PC-3 (cell line): ENCODE results near the gene VASH2.

Experiments
- EZH2phosphoT487 ChIP-seq: fragments of 300-600 bp; sonication (generic); IDR thresholded peaks from 2 replicates; pipeline ENCODE4 v1.6.1; 2018; ENCODE audit warnings: mild to moderate bottlenecking, antibody characterized with exemption, low read length, borderline replicate concordance
- TF ChIP-seq, protein P1 (sequence below): fragments of 300-600 bp; sonication (generic); conservative IDR thresholded peaks from 2 replicates; pipeline ENCODE4 v1.5.1; 2017; ENCODE audit warnings: antibody characterized with exemption, low read depth, mild to moderate bottlenecking, low read length

GRCh38 chr1:212920896-212921295, 29.4 kb upstream of the VASH2 start:
- TF ChIP-seq, protein P1, sequence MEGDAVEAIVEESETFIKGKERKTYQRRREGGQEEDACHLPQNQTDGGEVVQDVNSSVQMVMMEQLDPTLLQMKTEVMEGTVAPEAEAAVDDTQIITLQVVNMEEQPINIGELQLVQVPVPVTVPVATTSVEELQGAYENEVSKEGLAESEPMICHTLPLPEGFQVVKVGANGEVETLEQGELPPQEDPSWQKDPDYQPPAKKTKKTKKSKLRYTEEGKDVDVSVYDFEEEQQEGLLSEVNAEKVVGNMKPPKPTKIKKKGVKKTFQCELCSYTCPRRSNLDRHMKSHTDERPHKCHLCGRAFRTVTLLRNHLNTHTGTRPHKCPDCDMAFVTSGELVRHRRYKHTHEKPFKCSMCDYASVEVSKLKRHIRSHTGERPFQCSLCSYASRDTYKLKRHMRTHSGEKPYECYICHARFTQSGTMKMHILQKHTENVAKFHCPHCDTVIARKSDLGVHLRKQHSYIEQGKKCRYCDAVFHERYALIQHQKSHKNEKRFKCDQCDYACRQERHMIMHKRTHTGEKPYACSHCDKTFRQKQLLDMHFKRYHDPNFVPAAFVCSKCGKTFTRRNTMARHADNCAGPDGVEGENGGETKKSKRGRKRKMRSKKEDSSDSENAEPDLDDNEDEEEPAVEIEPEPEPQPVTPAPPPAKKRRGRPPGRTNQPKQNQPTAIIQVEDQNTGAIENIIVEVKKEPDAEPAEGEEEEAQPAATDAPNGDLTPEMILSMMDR, result peak; percentile 43
- no peak for TF ChIP-seq EZH2phosphoT487
